NCI-H748 (cell line): Measurements from ENCODE around the gene NLRP9.
A peak's percentile ranks its signal among the peaks of the same experiment; 100 is the strongest.
"Not testable (repeated sequence)": the region's sequence is repeated elsewhere in the genome, so short reads cannot be mapped to it uniquely, and the experiment has no call there.

Experiments used
- DNase-seq: peaks from one replicate; lab custom pipeline; 2025; ENCODE audit not compliant: unreplicated experiment; lab: John Stamatoyannopoulos, UW

NLRP9 gene

GRCh38 chr19:55738302-55738701 lies at the start of gene NLRP9:
Gene NLRP9, minus strand, starts transcription at chr19:55738402. Its CDS starts 28 bp downstream, at chr19:55738374.
- DNase-seq = no peak

- DNase-seq = no peak
Observed at GRCh38 chr19:55781112-55781511, 42.9 kb upstream of the NLRP9 start.

- DNase-seq = peak; percentile 55
Observed at GRCh38 chr19:55778331-55778730, 40.1 kb upstream of the NLRP9 start.

GRCh38 chr19:55777528-55777927 lies 39.3 kb upstream of the NLRP9 start:
- peak; percentile 67 for DNase-seq

GRCh38 chr19:55769632-55770031 lies 31.4 kb upstream of the NLRP9 start:
- not testable (repeated sequence) for DNase-seq

GRCh38 chr19:55768818-55769217 lies 30.6 kb upstream of the NLRP9 start, which contains the start of gene RFPL4AL1:
Gene RFPL4AL1, plus strand, starts transcription at chr19:55769118. Its CDS starts 2,687 bp downstream, at chr19:55771805.
- not testable (repeated sequence) for DNase-seq

GRCh38 chr19:55766466-55766865 lies 28.3 kb upstream of the NLRP9 start:
- DNase-seq = no peak

GRCh38 chr19:55758797-55759196 lies 20.6 kb upstream of the NLRP9 start, which contains the start of gene RFPL4A:
Gene RFPL4A, plus strand, starts transcription at chr19:55759097. Its CDS starts 2,704 bp downstream, at chr19:55761801.
- not testable (repeated sequence) for DNase-seq

GRCh38 chr19:55756808-55757207 lies 18.6 kb upstream of the NLRP9 start:
- not testable (repeated sequence) for DNase-seq

- no peak for DNase-seq
Observed at GRCh38 chr19:55753401-55753800, 15.2 kb upstream of the NLRP9 start.

GRCh38 chr19:55750715-55751114 lies 12.5 kb upstream of the NLRP9 start:
- no peak for DNase-seq

- DNase-seq = not testable (repeated sequence)
Observed at GRCh38 chr19:55730378-55730777, 7.8 kb downstream of the NLRP9 start.

- no peak for DNase-seq
Observed at GRCh38 chr19:55723491-55723890, 14.7 kb downstream of the NLRP9 start.

- DNase-seq = no peak
Observed at GRCh38 chr19:55720801-55721200, 17.4 kb downstream of the NLRP9 start.

- no peak for DNase-seq
Observed at GRCh38 chr19:55720214-55720746, 17.9 kb downstream of the NLRP9 start.

- not testable (repeated sequence) for DNase-seq
Observed at GRCh38 chr19:55717879-55718711, 20.1 kb downstream of the NLRP9 start.

- DNase-seq = no peak
Observed at GRCh38 chr19:55717251-55717650, 21.0 kb downstream of the NLRP9 start.

- DNase-seq = no peak
Observed at GRCh38 chr19:55716531-55716930, 21.7 kb downstream of the NLRP9 start.

GRCh38 chr19:55712804-55713631 lies 25.2 kb downstream of the NLRP9 start:
- DNase-seq = no peak

- no peak for DNase-seq
Observed at GRCh38 chr19:55711719-55712118, 26.5 kb downstream of the NLRP9 start.

GRCh38 chr19:55705972-55706371 lies 32.2 kb downstream of the NLRP9 start:
- DNase-seq = no peak
